Measurements from ENCODE around the gene KCNK10.

- TF ChIP-seq POLR2A (IDR thresholded peaks at IDR 0.05; ENCODE audit: low read depth) (no peak), EP300 (IDR thresholded peaks at IDR 0.05) (no peak)
These were observed 121.2 kb downstream of the KCNK10 start for GRCh38 chr14:88201851-88202250.
